Upper lobe of left lung (tissue), 6 donors: Measurements from ENCODE around the gene HES7. TPM values are rescaled to one million over a fixed set of nuclear protein-coding genes. Genes with fewer than 3 reads are reported as not detected.

ENCODE experiments used
- ATAC-seq, 2 donors: fragments of 200-7000 bp; cut with Tn5 transposase; one replicate each; pipeline ENCODE4 v1.9.1; 2022; ENCODE audit warnings: mild to moderate bottlenecking in 2 of 2, moderate library complexity in 2 of 2; ENCODE audit not compliant: low FRiP score in 2 of 2
- DNase-seq, 2 donors: peaks; one replicate each; pipeline ENCODE4 v3.0.0-alpha.2; 2019 to 2020
- H3K27ac ChIP-seq, 4 donors: fragments of 200-600 bp; sonication (generic); one replicate each; pipeline ENCODE4 v1.5.1; 2016 to 2019
- H3K27me3 ChIP-seq, 4 donors: fragments of 200-600 bp; sonication (generic); one replicate each; pipeline ENCODE4 v1.5.1; 2017 to 2019
- H3K36me3 ChIP-seq, 4 donors: fragments of 200-600 bp; sonication (generic); one replicate each; pipeline ENCODE4 v1.5.1; 2016 to 2019
- H3K4me1 ChIP-seq, 4 donors: fragments of 200-600 bp; sonication (generic); one replicate each; pipeline ENCODE4 v1.5.1; 2018 to 2019
- H3K4me3 ChIP-seq, 4 donors: fragments of 200-600 bp; sonication (generic); one replicate each; pipeline ENCODE4 v1.5.1; 2017 to 2019; ENCODE audit warnings: mild to moderate bottlenecking in 2 of 4, moderate library complexity in 1 of 4
- H3K9me3 ChIP-seq, 4 donors: fragments of 200-600 bp; sonication (generic); one replicate each; pipeline ENCODE4 v1.5.1; 2018 to 2019
- CTCF ChIP-seq, 6 experiments: fragments of 450-650 bp in 4 of 6; fragments of 200-600 bp in 2 of 6; sonication (generic) in 2 of 6; IDR thresholded peaks; one replicate each; pipeline ENCODE4 v1.5.1; 2016 to 2019; ENCODE audit warnings: antibody characterized with exemption in 6 of 6
- EP300 ChIP-seq, 4 donors: sonication (generic); formaldehyde crosslinking; IDR thresholded peaks; one replicate each; pipeline ENCODE4 v1.5.1; 2017; ENCODE audit warnings: antibody characterized with exemption in 4 of 4, control low read depth in 2 of 4
- POLR2A ChIP-seq, 4 donors: fragments of 450-650 bp; IDR thresholded peaks; one replicate each; pipeline ENCODE4 v1.5.1; 2016 to 2017; ENCODE audit warnings: antibody characterized with exemption in 4 of 4, mild to moderate bottlenecking in 2 of 4
- POLR2AphosphoS5 ChIP-seq, 2 donors: sonication (generic); formaldehyde crosslinking; IDR thresholded peaks; one replicate each; pipeline ENCODE4 v1.5.1; 2017; ENCODE audit warnings: antibody characterized with exemption in 2 of 2
- WGBS, 2 donors: methylation state at CpG; one replicate each; pipeline ENCODE4 v1.1.5; 2017 to 2018; 5-methylcytosine and 5-hydroxymethylcytosine counted together
- total RNA-seq, 6 donors: library from RNA; depleted of rRNA in 4 of 6; stranded (reverse); fragments of >200 nt in 4 of 6; gene quantifications; one replicate each; pipeline versions ENCODE4 v1.1.0 to v1.2.1, GENCODE V29; 2016 to 2021
- donor health status: DM: no; HTN: no; CAD: no; lungs with moderate emphysema.
- donor health status: DM: no; HTN: yes; CAD: no; lungs with severe emphysema.

The HES7 gene
- total RNA-seq, 6 donors from 2014 or later, result 4.9 TPM; not detected in 5

DNA sequence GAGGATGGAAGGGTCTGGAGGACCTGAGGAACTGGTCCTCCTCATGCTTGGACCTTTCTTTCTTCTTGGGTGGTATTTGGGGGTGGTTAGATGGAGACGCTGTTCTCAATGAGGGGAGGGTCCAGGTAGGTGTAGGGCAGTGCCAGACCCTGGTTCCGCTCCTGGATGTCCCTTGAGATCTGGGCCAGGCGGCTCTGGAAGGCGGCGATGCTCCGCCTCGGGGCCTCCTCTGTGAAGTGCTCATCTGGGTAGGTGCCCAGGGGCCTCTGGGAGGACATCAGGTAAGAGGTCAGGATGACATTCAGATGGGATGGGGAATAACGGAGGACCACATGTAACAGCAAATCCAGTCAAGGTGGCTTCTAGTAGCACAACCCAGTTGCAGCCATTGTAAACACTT is 27.4 kb downstream of the HES7 start:
- DNase-seq (peak in 1 of 2 donors; percentile 55), ATAC-seq (peak in 1 of 2 donors; percentile 5)
- Histone ChIP-seq H3K27ac (no peak overlapping the region), H3K36me3 (no peaks in the 10 kb centered on the region), H3K9me3 (no peaks in the 10 kb centered on the region), H3K4me3 (no peak overlapping the region), H3K4me1 (peaks cover 0 to 4% (median 0%) of the 10 kb centered on the region in 4 donors), H3K27me3 (no peaks in the 10 kb centered on the region)
- 73 to 95% methylated on average over 8 of the region's 8 CpGs for WGBS, 2 donors
- TF ChIP-seq POLR2A (IDR thresholded peaks at IDR 0.05) (no peak), CTCF (IDR thresholded peaks at IDR 0.05) (no peak), POLR2AphosphoS5 (IDR thresholded peaks at IDR 0.05) (no peak), EP300 (IDR thresholded peaks at IDR 0.05) (no peak)

DNA sequence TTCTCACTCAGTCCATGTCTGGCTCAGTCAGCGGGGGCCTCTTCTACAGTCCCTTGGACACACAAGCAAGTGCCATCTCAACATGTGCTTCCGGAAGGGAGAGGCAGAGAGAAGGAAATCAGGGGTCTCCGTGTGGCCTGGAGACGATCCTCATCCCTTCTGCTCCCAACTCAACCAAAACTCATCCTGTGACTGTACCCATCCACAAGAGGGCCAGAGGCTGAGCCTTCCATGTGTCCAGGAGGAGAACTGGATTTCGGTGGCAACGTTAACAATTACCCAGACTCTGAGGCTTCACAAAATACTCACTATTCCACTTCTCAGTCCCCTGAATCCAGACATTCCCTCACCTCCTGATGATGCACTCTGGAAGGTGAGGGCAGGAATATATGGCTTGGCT is 28.5 kb downstream of the HES7 start:
- Histone ChIP-seq H3K4me1 (peaks cover 0 to 4% (median 0%) of the 10 kb centered on the region in 4 donors), H3K9me3 (no peaks in the 10 kb centered on the region), H3K4me3 (no peak overlapping the region), H3K36me3 (no peaks in the 10 kb centered on the region), H3K27ac (no peak overlapping the region), H3K27me3 (no peaks in the 10 kb centered on the region)
- TF ChIP-seq CTCF (IDR thresholded peaks at IDR 0.05) (no peak), POLR2A (IDR thresholded peaks at IDR 0.05) (no peak), EP300 (IDR thresholded peaks at IDR 0.05) (no peak), POLR2AphosphoS5 (IDR thresholded peaks at IDR 0.05) (no peak)
- WGBS, 2 donors, result 61 to 83% methylated on average over 4 to 6 of the region's 6 CpGs
- ATAC-seq, result no peak
- no peak for DNase-seq

- Histone ChIP-seq H3K27me3 (peaks cover 0 to 3% (median 0%) of the 10 kb centered on the region in 4 donors), H3K9me3 (no peaks in the 10 kb centered on the region), H3K27ac (no peak overlapping the region), H3K4me1 (no peaks in the 10 kb centered on the region), H3K4me3 (no peak overlapping the region), H3K36me3 (no peaks in the 10 kb centered on the region)
- 15 to 41% methylated on average over 4 to 9 of the region's 9 CpGs for WGBS, 2 donors
- TF ChIP-seq EP300 (IDR thresholded peaks at IDR 0.05), result no peak
- no peak for TF ChIP-seq POLR2AphosphoS5 (IDR thresholded peaks at IDR 0.05)
- TF ChIP-seq CTCF (IDR thresholded peaks at IDR 0.05), result no peak
- TF ChIP-seq POLR2A (IDR thresholded peaks at IDR 0.05), result no peak
- ATAC-seq, result no peak
- DNase-seq, result no peak
Measured at GRCh38 chr17:8091033-8091687, 32.7 kb downstream of the HES7 start.

GRCh38 chr17:8089728-8090127 is 34.2 kb downstream of the HES7 start:
- H3K27me3 ChIP-seq, result peaks cover 0 to 3% (median 0%) of the 10 kb centered on the region in 4 donors
- WGBS, 2 donors, result 64 to 66% methylated on average over 6 of the region's 6 CpGs

More at GRCh38 chr17:8089728-8090127, 34.2 kb downstream of the HES7 start:
- no peak overlapping the region for H3K4me3 ChIP-seq
- no peak overlapping the region for H3K27ac ChIP-seq
- ATAC-seq (no peak), DNase-seq (no peak)
- H3K9me3 ChIP-seq, result no peaks in the 10 kb centered on the region
- TF ChIP-seq POLR2AphosphoS5 (IDR thresholded peaks at IDR 0.05), result no peak
- no peak for TF ChIP-seq POLR2A (IDR thresholded peaks at IDR 0.05)
- TF ChIP-seq CTCF (IDR thresholded peaks at IDR 0.05), result no peak
- TF ChIP-seq EP300 (IDR thresholded peaks at IDR 0.05), result no peak
- no peaks in the 10 kb centered on the region for H3K4me1 ChIP-seq
- H3K36me3 ChIP-seq, result no peaks in the 10 kb centered on the region
